ENCODE data around the gene SLC5A2.
"Not testable (repeated sequence)": the region's sequence is repeated elsewhere in the genome, so short reads cannot be mapped to it uniquely, and the experiment has no call there.

GRCh38 chr16:31503555-31503954 lies 20.6 kb downstream of the SLC5A2 start:
- not testable (repeated sequence) for TF ChIP-seq EZH2 (IDR thresholded peaks at IDR 0.05; ENCODE audit: borderline replicate concordance, low read depth, low read length, severe bottlenecking); CTCF (IDR thresholded peaks at IDR 0.05; ENCODE audit: borderline replicate concordance, extremely low read depth, low read length, poor library complexity, severe bottlenecking)

Measured in DND-41 (cell line).